A549 (cell line): Measurements from ENCODE around the gene STAG2. TPM values are rescaled to one million over a fixed set of nuclear protein-coding genes. Genes with fewer than 3 reads are reported as not detected.
A peak's percentile ranks its signal among the peaks of the same experiment; 100 is the strongest.

ENCODE experiments used
- ATAC-seq, 2 experiments: fragments of 200-7000 bp in 1 of 2; fragments of >200 bp in 1 of 2; cut with Nextera tagmentation in 1 of 2; cut with Tn5 transposase in 1 of 2; 3 replicates each; pipeline versions ENCODE4 v1.8.0 to v1.9.1; 2018 to 2020; ENCODE audit warnings: mild to moderate bottlenecking in 1 of 2, moderate library complexity in 1 of 2
- CTCF ChIA-PET: fragments of 300-600 bp; sonication (Branson Sonifier 250); formaldehyde crosslinking; extraction: SDS; loops from one replicate; lab custom pipeline; 2021; ENCODE audit warnings: antibody characterized with exemption, inconsistent platforms; lab: Yijun Ruan, JAX
- POLR2A ChIA-PET: fragments of 350-600 bp; formaldehyde crosslinking; extraction: SDS; loops from one replicate; lab custom pipeline; 2021; ENCODE audit warnings: antibody characterized with exemption, inconsistent platforms; lab: Yijun Ruan, JAX
- DNase-seq, 2 experiments: peaks; one replicate each; pipeline versions ENCODE4 v3.0.0 to v3.0.0-alpha.2; 2011 to 2016; ENCODE audit warnings: low read depth in 1 of 2, low spot score in 1 of 2
- FAIRE-seq: peaks from 2 replicates; lab custom pipeline; 2011; peaks lifted over from hg19 to GRCh38; lab: Jason Lieb, UNC
- H3K27ac ChIP-seq, 2 experiments: fragments of >200 bp; sonication (Bioruptor Twin); formaldehyde crosslinking; 3 replicates each; pipeline ENCODE4 v1.5.1; 2016 to 2017
- H3K4me1 ChIP-seq: fragments of >200 bp; sonication (Bioruptor Twin); formaldehyde crosslinking; 3 replicates; pipeline ENCODE4 v1.6.1; 2016
- H3K4me2 ChIP-seq: fragments of >200 bp; sonication (Bioruptor Twin); formaldehyde crosslinking; 3 replicates; pipeline ENCODE4 v1.6.1; 2016
- H3K4me3 ChIP-seq: fragments of >200 bp; sonication (Bioruptor Twin); formaldehyde crosslinking; 3 replicates; pipeline ENCODE4 v1.5.1; 2016
- H3K9me3 ChIP-seq: fragments of >200 bp; sonication (Bioruptor Twin); formaldehyde crosslinking; 3 replicates; pipeline ENCODE4 v1.6.1; 2016
- CEBPB ChIP-seq, 2 experiments: fragments of >200 bp in 1 of 2; sonication (Bioruptor Twin) in 1 of 2; formaldehyde crosslinking in 1 of 2; IDR thresholded peaks; 2 replicates each; pipeline ENCODE4 v1.6.1; 2012 to 2016
- EHMT2 ChIP-seq: fragments of 200-600 bp; sonication (generic); IDR thresholded peaks from 2 replicates; pipeline ENCODE4 v1.6.1; 2016; ENCODE audit warnings: antibody characterized with exemption, low read depth, mild to moderate bottlenecking, moderate library complexity
- ELK1 ChIP-seq: fragments of 150-350 bp; IDR thresholded peaks from 2 replicates; pipeline ENCODE4 v1.6.1; 2014; ENCODE audit warnings: low read depth, mild to moderate bottlenecking, low read length
- ESRRA ChIP-seq: fragments of 150-350 bp; IDR thresholded peaks from 2 replicates; pipeline ENCODE4 v1.6.1; 2014; ENCODE audit warnings: mild to moderate bottlenecking, low read length, borderline replicate concordance
- FOSL2 ChIP-seq, 2 experiments: fragments of 450-650 bp in 1 of 2; fragments of >200 bp in 1 of 2; sonication (Bioruptor Twin) in 1 of 2; formaldehyde crosslinking; IDR thresholded peaks; 2 replicates each; pipeline versions ENCODE4 v1.5.0 to v1.6.1; 2016 to 2020; ENCODE audit warnings: mild to moderate bottlenecking in 1 of 2, moderate library complexity in 1 of 2
- FOXS1 ChIP-seq: fragments of 250-450 bp; sonication (Bioruptor Pico); IDR thresholded peaks from 2 replicates; pipeline ENCODE4 v1.5.0; 2020; ENCODE audit warnings: mild to moderate bottlenecking, moderate library complexity
- GATA3 ChIP-seq: IDR thresholded peaks from 2 replicates; pipeline ENCODE4 v1.6.1; 2012; ENCODE audit warnings: borderline replicate concordance
- HOXB5 ChIP-seq: fragments of 250-450 bp; sonication (Bioruptor Pico); IDR thresholded peaks from 2 replicates; pipeline ENCODE4 v1.5.0; 2020; ENCODE audit warnings: mild to moderate bottlenecking, moderate library complexity
- JUN ChIP-seq, 2 experiments: fragments of >200 bp; sonication (Bioruptor Twin); formaldehyde crosslinking; IDR thresholded peaks; 2 replicates in 1 of 2; 3 replicates in 1 of 2; pipeline ENCODE4 v1.6.1; 2016 to 2017
- KDM1A ChIP-seq: fragments of 200-600 bp; sonication (generic); IDR thresholded peaks from 2 replicates; pipeline ENCODE4 v1.6.1; 2016; ENCODE audit warnings: low read depth, mild to moderate bottlenecking
- MAFK ChIP-seq: fragments of 450-650 bp; IDR thresholded peaks from 2 replicates; pipeline ENCODE4 v1.6.1; 2014; ENCODE audit not compliant: partially characterized antibody
- MAX ChIP-seq: IDR thresholded peaks from 2 replicates; pipeline ENCODE4 v1.6.1; 2012
- MYC ChIP-seq: IDR thresholded peaks from 2 replicates; pipeline ENCODE4 v1.6.1; 2012; ENCODE audit warnings: mild to moderate bottlenecking, inconsistent platforms, low read length, improper control_type of control experiment, borderline replicate concordance
- NFE2L2 ChIP-seq: fragments of 150-350 bp; conservative IDR thresholded peaks from 2 replicates; pipeline ENCODE4 v1.6.1; 2014; ENCODE audit warnings: low read length
- NR3C1 ChIP-seq: fragments of >200 bp; sonication (Bioruptor Twin); formaldehyde crosslinking; IDR thresholded peaks from 3 replicates; pipeline ENCODE4 v1.6.1; 2017
- PHF8 ChIP-seq: fragments of 200-600 bp; sonication (generic); IDR thresholded peaks from 2 replicates; pipeline ENCODE4 v1.6.1; 2016; ENCODE audit warnings: low read depth, mild to moderate bottlenecking, antibody characterized with exemption, moderate library complexity, borderline replicate concordance
- POLR2A ChIP-seq: IDR thresholded peaks from 2 replicates; pipeline ENCODE4 v1.6.1; 2012; ENCODE audit warnings: mild to moderate bottlenecking, low read length
- RFX5 ChIP-seq: fragments of 450-650 bp; IDR thresholded peaks from 2 replicates; pipeline ENCODE4 v1.7.1; 2014; ENCODE audit warnings: antibody characterized with exemption, mild to moderate bottlenecking, moderate library complexity
- RNF2 ChIP-seq: fragments of 200-600 bp; sonication (generic); IDR thresholded peaks from 2 replicates; pipeline ENCODE4 v1.6.1; 2016; ENCODE audit warnings: low read depth, mild to moderate bottlenecking, antibody characterized with exemption, moderate library complexity, borderline replicate concordance
- TP53 ChIP-seq: fragments of 250-450 bp; sonication (Bioruptor Pico); IDR thresholded peaks from 2 replicates; pipeline ENCODE4 v1.5.0; 2021; ENCODE audit warnings: mild to moderate bottlenecking, moderate library complexity
- ZFP36 ChIP-seq: fragments of 450-650 bp; IDR thresholded peaks from 2 replicates; pipeline ENCODE4 v1.6.1; 2014; ENCODE audit warnings: borderline replicate concordance; ENCODE audit not compliant: partially characterized antibody
- ZNF302 ChIP-seq: fragments of 250-450 bp; sonication (Bioruptor Pico); IDR thresholded peaks from 2 replicates; pipeline ENCODE4 v1.9.0; 2021; ENCODE audit warnings: inconsistent platforms, mild to moderate bottlenecking, moderate library complexity
- ZSCAN20 ChIP-seq: fragments of 250-450 bp; sonication (Bioruptor Pico); IDR thresholded peaks from 2 replicates; pipeline ENCODE4 v1.8.0; 2022; ENCODE audit warnings: mild to moderate bottlenecking, moderate library complexity
- WGBS: methylation state at CpG from one replicate; pipeline ENCODE4 v1.1.6; 2017; ENCODE audit errors: missing lambda C conversion rate; 5-methylcytosine and 5-hydroxymethylcytosine counted together
- polyA plus RNA-seq, 4 experiments: library from polyadenylated mRNA; depleted of rRNA in 3 of 4; stranded (reverse); fragments of >200 nt; fragmentation: RNase III in 1 of 4; extraction: RNeasy Plus Mini Kit Qiagen cat#74134 plus additional on column Dnase treatment in 1 of 4; gene quantifications; 2 replicates in 3 of 4; 3 replicates in 1 of 4; pipeline ENCODE4 v1.2.3, GENCODE V29; 2011 to 2017
- TF ChIP-seq, protein P1 (sequence below): IDR thresholded peaks from 2 replicates; pipeline ENCODE4 v1.6.1; 2012; ENCODE audit warnings: low read depth, borderline replicate concordance
- TF ChIP-seq, protein P2 (sequence below): fragments of >200 bp; sonication (Bioruptor Twin); formaldehyde crosslinking; IDR thresholded peaks from 3 replicates; pipeline ENCODE4 v1.5.1; 2016

Gene STAG2
- polyA plus RNA-seq, 2 of the 4 experiments (the other 2 are of a cell fraction): 49.5 to 92.8 TPM

DNA sequence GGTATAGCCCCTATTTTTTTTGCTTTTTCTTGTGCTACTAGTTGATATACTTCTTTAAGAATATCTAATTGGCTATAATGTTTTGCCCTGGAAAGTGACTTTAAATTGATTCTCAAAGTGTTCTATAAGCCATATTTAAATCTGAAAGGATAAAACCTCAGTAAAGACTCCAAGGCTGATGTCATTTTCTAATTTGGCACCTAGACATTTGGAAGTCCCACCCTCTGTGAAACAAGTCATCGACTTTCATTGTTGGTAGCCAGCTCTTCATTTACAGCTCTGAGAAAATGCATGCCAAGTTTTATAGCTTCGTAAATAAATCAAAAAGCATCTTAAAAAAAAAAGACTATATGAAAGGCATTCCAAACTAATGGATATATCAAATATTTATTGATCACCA lies 18.0 kb upstream of the STAG2 start:
- CTCF ChIA-PET: no interaction called here
- whole genome bisulfite sequencing: 76% methylated on average over 2 of the region's 2 CpGs
- no peaks in the 10 kb centered on the region for H3K9me3 ChIP-seq
- peaks cover 7% of the 10 kb centered on the region; the same call in 2 of the 3 replicates for H3K4me1 ChIP-seq
- no peak overlapping the region for H3K4me3 ChIP-seq
- DNase-seq: no peak
- no peak for TF ChIP-seq NR3C1
- TF ChIP-seq, all 56 proteins: peak for 0
- Histone ChIP-seq H3K27ac (no peak overlapping the region), H3K4me2 (no peak overlapping the region)
- peak; percentile 74 for FAIRE-seq
- POLR2A ChIA-PET: no interaction called here
- ATAC-seq: no peak

DNA sequence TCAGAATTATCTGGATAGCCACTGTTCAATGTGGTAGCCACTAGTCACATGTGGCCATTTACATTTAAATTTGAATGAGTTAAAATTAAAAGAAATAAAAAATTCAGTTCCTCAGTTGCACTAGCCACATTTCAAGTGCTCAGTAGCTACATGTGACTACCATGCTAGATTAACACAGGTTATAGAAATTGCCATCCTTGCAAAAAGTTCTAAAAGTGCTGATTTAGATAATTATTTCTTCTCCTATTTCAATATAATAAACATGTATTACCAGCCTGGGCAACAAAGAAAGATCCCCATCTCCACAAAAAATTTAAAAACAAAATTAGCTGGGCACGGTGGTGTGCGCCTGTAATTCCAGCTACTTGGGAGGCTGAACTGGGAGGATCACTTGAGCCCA lies 11.7 kb upstream of the STAG2 start:
- CTCF ChIA-PET: interaction anchor here (2.1 kb wide), 1 partner anchor 10 kb away, joined by 4 read pairs; no protein-coding TSS in a partner anchor
- POLR2A ChIA-PET: no interaction called here

GRCh38 chrX:123959281-123960063 lies 2.0 kb upstream of the STAG2 start:
- peak overlapping the region; percentile 97 for H3K4me2 ChIP-seq
- H3K4me1 ChIP-seq: peaks cover 14% of the 10 kb centered on the region
- no peaks in the 10 kb centered on the region for H3K9me3 ChIP-seq
- H3K4me3 ChIP-seq: peak overlapping the region; percentile 94
- DNase-seq: peak; percentile 26 to 64
- no peak for TF ChIP-seq ZSCAN20 (CRISPR knock-in tag)
- no peak for TF ChIP-seq CEBPB (IDR thresholded peaks at IDR 0.05)
- no peak for TF ChIP-seq FOSL2 (IDR thresholded peaks at IDR 0.05)
- TF ChIP-seq FOSL2 (CRISPR knock-in tag; IDR thresholded peaks at IDR 0.05): no peak
- TF ChIP-seq POLR2A: peak; percentile 34
- no peak for TF ChIP-seq EHMT2
- TF ChIP-seq MAX: peak; percentile 22; the same call in 1 of the 2 replicates
- no peak for TF ChIP-seq GATA3
- TF ChIP-seq, protein P1, sequence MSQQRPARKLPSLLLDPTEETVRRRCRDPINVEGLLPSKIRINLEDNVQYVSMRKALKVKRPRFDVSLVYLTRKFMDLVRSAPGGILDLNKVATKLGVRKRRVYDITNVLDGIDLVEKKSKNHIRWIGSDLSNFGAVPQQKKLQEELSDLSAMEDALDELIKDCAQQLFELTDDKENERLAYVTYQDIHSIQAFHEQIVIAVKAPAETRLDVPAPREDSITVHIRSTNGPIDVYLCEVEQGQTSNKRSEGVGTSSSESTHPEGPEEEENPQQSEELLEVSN: peak; percentile 55; the same call in 1 of the 2 replicates
- TF ChIP-seq FOXS1 (CRISPR knock-in tag): no peak
- TF ChIP-seq, protein P2, sequence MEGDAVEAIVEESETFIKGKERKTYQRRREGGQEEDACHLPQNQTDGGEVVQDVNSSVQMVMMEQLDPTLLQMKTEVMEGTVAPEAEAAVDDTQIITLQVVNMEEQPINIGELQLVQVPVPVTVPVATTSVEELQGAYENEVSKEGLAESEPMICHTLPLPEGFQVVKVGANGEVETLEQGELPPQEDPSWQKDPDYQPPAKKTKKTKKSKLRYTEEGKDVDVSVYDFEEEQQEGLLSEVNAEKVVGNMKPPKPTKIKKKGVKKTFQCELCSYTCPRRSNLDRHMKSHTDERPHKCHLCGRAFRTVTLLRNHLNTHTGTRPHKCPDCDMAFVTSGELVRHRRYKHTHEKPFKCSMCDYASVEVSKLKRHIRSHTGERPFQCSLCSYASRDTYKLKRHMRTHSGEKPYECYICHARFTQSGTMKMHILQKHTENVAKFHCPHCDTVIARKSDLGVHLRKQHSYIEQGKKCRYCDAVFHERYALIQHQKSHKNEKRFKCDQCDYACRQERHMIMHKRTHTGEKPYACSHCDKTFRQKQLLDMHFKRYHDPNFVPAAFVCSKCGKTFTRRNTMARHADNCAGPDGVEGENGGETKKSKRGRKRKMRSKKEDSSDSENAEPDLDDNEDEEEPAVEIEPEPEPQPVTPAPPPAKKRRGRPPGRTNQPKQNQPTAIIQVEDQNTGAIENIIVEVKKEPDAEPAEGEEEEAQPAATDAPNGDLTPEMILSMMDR: no peak
- no peak for TF ChIP-seq ELK1
- no peak for TF ChIP-seq MYC
- no peak for TF ChIP-seq ZFP36
- no peak for TF ChIP-seq ESRRA
- TF ChIP-seq JUN (IDR thresholded peaks at IDR 0.05): peak in 1 of 2 experiments; percentile 11; a peak in 1 of 5 replicates
- TF ChIP-seq RNF2: no peak
- TF ChIP-seq PHF8: no peak
- TF ChIP-seq NFE2L2: no peak
- TF ChIP-seq ZNF302 (CRISPR knock-in tag): no peak
- no peak for TF ChIP-seq NR3C1
- no peak for TF ChIP-seq HOXB5 (CRISPR knock-in tag)
- TF ChIP-seq RFX5: no peak
- TF ChIP-seq KDM1A: no peak
- FAIRE-seq: no peak
- H3K27ac ChIP-seq: peak overlapping the region; percentile 90 to 96
- under 1% methylated on average over 34 of the region's 35 CpGs for WGBS
- peak; percentile 16 to 21 for ATAC-seq
- POLR2A ChIA-PET: interaction anchor here (0.7 to 1.9 kb wide), 3 partner anchors 13 to 182 kb away, joined by 4 to 5 read pairs (median 4); no protein-coding TSS in a partner anchor
- CTCF ChIA-PET: interaction anchor here (0.6 to 3.0 kb wide), 7 partner anchors 12 to 361 kb away, joined by 3 to 31 read pairs (median 5); no protein-coding TSS in a partner anchor

More for the DNA sequence above, 11.7 kb upstream of the STAG2 start:
- no peak for DNase-seq
- H3K9me3 ChIP-seq: no peaks in the 10 kb centered on the region
- peaks cover 21% of the 10 kb centered on the region for H3K4me1 ChIP-seq
- no peak for FAIRE-seq
- H3K27ac ChIP-seq: peak overlapping the region in 1 of 2 experiments; percentile 87; a peak in 1 of 6 replicates
- peak; percentile 76 for TF ChIP-seq MAFK
- no peak for TF ChIP-seq TP53 (CRISPR knock-in tag)
- WGBS: 100% methylated on average over 2 of the region's 2 CpGs
- H3K4me2 ChIP-seq: no peak overlapping the region
- H3K4me3 ChIP-seq: no peak overlapping the region
- ATAC-seq: no peak
